Stimulated activated CD4-positive, alpha-beta T cell treated with anti-CD3 and anti-CD28 coated beads, Interleukin-4, amount 100 ng/mL, for 4 hours (primary cell): Measurements from ENCODE around the gene SLC12A4.
"Not testable (repeated sequence)": the region's sequence is repeated elsewhere in the genome, so short reads cannot be mapped to it uniquely, and the experiment has no call there.

Experiments used
- DNase-seq, 2 experiments: peaks; one replicate each; pipeline ENCODE4 v3.0.0-alpha.2; 2020

The SLC12A4 gene

DNA sequence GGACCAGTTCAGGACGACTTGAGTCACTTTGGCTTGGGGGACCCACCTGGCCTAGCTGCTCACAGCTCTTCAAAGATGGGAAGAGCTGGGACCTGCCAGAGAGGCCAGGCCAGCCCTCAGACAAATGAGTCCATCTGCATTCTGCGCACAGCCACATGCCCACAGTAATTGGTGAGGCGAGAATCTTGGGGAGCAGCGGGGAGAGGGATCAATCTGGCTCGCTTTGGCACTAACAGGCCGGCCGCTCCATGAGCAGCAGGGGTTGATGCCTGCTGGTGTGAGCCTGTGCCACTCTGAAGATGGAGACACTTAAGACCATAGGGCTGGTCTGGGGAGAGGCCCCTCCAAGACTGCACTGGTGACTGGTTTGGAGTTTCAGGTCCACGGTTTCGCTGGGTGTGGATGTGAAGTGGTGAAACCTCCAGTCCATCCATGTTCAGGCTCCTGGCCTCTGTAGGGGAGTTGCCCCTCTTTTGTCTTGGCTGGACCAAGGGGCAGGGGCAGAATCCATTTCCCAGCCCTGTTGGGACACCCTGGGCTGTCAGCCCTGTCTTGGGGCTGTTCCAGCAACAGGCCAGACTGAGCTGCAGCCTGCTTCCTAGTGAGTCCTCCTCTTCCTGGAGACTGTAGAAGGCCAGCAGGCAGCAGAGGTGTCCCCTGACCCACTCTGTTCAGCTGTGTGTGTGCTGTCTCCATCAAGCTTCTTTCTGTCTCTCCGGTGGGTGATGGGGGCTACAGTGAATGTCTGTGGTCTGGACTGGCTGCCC lies 44.1 kb downstream of the SLC12A4 start:
- no peak for DNase-seq

DNA sequence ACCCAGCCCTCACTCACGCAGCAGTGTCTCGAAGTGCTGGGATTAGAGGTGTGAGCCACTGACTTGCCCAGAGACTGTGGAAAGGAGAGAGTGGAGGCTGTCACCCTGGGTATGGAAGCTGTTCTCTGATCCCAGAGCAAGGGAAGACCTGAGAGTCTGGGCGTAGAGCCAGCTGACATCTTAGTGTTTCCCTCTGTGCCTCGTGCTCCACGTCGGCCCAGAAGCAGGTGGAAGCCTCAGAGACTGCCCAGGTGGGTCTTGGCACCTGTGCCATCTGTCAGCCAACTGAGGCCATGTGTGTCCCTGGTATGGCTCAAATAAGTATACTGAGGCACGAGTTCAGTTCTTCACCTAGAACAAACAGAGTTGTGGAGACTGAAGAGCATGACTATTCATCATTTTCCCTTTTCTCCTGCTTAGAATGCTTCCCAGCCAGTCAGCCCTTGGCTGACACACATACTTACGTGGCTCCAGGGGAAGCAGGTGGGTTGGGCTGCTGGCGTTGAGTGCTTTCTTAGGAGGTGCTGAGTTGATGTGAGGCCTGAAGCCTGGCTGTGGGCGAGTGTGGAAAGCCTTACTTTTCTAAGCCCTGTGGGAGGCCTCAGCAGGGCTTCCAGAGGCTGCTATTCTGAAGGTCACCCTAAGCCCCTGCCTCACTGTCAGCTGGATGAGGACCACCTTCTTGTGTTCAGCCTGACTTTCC lies 44.9 kb downstream of the SLC12A4 start:
- DNase-seq: no peak

DNA sequence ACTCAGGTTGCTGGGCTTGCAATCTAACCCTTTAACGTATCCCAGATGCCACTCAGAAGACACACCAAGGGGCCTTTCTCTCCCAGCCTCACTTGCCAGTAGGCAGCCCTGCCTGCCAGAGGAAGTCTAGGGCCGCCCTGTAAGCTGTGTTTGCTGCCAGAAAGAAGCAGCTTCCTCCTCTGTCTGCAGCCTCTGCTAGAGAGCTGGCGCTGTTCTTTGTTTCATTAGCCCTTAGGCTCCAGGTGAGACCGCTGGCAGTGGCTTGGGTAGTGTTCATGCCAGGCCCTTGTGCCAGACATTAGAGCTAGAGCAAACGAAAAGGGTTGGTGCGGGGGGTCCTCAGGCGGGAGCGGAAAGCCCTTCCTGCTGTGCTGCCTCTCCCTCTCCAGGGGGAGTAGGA lies 45.7 kb downstream of the SLC12A4 start:
- no peak for DNase-seq

DNA sequence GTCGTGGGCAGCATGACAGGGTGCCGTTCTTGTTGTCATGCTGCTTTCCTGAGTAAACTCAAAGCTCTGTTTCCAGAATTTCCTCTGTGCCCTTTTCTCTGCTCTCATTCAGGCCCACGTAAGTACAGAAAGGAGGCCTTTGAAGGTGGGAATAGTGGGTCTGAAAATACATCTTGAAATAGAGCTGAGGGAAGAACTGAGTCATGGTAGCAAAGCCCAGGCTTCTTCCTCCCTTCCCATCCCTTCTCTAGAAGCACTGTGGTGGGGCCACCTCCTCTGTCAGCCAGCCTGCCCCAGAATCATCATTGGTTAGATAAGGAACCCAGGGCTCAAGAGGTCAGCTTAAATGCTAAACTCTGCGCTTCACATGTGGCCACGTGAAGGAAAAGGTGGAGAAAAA lies 46.2 kb downstream of the SLC12A4 start:
- DNase-seq: no peak

DNA sequence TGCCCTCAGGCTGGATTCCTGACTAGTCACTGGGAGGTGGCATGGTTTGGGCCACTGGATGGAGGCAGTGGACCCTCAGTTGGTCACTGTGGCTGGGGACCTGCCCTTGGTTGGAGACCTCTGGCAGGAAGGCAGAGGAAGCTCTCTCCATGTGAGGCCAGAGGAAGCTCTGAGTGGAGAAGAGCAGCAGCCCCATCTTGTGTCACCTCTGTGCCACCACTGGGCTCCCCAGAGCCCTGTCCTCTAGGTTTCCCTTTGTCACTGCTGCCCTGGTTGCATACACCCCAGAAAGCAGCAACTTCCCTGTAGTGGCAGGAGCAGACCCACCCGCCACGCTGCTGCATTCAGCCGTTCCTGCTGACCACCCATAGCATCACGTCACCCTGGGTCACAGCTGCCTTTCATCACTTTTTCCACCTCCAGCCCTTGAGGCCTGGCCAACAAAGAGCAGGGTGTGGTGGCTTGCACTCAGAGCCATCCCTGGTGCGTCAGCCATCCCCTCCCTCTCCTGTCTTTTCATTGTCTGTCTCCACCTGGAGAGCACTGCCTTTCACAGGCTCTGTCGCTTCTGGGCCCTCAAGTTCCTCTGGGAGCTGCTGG lies 48.7 kb downstream of the SLC12A4 start:
- DNase-seq: no peak

DNA sequence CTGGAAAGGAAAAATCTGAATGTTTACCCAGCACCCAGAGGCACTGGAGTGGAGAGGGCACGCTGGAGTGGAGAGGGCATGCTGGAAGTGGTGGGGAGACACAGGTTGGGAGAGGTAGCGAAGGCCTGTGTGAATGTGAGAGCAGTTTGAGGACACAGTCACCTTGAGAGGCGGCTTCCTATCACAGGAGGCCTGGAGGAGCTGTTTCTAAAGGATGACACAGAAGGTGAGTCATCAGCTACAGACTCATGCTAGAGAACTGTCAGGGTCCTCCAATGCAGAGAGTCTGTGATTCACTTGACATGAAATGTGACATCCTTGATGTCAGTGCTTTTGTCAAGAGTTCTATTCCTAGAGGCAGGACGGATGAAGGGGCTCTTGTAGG lies 50.6 kb downstream of the SLC12A4 start:
- DNase-seq: peak in 1 of 2 experiments; percentile 61

DNA sequence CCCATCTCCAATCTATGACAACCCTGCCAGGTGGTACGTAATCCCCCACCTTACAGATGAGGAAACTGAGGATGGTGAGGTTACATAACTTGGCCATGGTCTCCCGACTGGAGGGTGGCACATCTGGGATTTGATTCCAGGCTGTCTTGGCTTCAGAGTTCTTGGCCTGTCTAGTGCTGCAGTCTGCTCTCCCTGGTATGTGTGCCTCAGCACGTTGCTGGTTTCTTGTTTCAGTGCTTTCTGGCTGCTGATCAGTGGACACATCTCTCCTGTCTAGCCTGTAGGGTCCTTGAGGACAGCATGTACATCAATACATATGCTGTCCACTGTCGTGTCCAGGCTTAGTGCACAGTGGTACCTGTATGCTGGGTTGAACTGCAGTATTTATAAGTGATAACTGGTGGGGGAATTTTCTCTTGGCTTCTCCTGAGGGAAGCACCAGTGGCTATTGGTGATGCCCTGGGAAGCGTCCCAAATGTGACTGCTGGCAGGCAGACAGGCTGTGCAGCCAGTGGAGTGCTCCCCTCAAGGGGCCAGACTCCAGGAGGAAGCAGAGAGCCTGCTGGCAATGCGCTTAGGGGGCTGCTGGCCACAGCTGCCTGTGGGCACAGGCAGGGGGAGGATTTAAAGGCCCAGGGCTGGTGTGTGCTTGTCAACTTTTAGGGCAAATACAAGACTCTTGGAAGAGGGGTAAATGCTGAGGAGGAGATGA lies 51.1 kb downstream of the SLC12A4 start:
- DNase-seq: no peak

DNA sequence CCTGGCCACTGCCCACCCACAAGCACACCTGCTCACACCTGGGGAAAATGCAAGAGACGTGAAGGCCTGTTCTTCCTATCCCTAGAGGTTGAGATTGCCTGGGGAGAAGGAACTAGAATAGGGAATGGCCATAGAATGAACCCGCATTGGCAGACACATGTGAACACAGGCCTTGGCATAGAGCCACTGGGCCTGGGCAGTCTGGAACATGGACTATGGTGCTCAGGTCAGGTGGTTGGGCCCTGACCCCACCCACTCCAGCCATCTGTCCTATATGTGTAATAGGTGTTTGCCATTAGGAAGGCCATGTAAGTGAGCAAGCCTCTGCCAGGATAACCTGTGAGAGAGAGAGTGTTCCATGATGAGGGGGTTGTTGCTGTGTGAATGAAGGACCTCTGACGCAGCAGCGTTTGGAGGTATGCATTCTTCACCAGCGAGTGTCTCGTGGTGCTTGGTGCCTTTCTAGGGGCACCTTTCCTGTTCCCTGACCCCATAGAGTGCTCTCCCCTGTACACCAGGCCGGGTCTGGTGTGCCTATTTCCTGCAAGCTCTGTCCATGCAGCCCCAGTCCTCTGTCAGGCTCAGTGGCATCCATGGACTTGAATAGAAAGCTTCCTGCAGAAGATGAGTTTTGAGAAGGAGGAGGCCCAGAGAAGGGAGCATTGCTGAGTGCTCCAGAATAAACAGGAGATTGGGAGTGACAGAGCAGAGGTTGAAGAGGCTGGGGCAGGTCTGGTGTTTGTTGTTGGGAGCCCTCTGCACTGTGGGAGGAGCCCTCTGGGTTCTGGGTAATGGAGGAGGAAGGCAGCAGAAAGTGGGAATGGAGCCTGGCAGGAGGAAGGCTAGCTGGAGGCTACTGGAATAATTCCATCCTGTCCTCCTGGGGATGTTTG lies 52.4 kb downstream of the SLC12A4 start:
- DNase-seq: no peak

DNA sequence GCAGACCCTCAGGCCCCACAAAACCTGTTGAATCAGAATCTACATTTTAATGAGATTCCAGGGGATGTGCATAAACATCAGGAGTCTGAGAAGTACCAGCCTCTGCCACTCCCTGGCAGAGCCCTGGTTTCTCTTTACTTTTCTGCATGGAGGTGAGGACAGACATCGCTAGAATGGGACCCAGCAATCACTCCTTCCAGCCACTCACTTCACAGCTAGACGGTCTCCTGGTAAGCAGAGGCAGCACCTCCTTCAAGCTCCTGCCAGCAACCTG lies 53.0 kb downstream of the SLC12A4 start:
- DNase-seq: not testable (repeated sequence)

DNA sequence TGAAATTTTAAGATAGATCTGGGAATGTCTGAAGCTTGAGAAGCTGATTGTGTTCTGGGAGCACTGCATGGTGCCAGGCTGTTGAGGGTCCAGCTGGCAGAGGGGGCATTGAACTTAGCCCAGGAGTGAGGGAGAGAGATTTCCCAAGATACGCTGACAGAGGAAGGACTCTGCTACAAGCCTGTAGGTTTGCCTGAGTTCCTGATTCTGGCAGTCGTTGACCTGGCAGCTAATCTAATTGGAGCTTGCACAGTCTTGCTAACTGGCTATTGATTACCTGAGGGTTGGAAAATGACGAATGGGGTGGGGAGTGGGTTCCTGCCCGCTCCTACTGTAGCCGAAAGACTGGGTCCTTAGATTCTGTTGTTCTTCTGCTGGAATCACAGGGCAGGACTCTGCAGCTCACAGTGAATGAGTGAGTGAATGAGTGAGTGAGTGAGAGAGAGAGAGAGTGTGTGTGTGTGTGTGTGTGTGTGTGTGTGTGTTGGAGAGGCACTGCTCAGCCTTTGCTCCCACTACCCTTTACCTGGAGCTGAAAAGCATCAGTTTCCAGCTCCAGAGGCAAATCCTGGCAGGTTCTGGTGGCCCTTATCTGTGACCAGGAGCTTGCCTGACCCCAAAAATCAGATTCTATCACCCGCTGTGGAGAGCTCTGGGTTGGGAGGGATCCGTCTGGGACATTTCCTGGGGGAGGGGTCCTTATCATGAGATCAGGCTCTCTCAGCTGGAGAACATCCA lies 53.5 kb downstream of the SLC12A4 start:
- no peak for DNase-seq

DNA sequence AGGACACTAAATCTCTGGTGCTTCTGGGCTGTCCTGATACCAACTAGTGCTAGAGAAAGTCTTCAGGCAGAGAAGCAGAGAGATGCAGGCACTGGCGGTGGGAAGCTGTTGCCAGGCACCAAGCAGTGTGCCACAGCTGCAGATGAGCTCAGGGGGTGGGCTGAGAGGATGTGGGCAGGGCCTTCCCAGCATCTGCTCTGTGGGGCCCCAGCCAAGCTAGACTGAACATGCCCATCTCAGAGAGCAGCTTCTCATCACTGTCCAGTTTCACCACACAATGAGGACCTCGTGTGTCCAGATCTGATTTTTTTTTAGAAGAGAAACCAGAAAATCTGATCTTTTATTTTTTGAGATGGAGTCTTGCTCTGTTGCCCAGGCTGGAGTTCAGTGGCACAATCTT lies 58.3 kb downstream of the SLC12A4 start:
- DNase-seq: no peak

DNA sequence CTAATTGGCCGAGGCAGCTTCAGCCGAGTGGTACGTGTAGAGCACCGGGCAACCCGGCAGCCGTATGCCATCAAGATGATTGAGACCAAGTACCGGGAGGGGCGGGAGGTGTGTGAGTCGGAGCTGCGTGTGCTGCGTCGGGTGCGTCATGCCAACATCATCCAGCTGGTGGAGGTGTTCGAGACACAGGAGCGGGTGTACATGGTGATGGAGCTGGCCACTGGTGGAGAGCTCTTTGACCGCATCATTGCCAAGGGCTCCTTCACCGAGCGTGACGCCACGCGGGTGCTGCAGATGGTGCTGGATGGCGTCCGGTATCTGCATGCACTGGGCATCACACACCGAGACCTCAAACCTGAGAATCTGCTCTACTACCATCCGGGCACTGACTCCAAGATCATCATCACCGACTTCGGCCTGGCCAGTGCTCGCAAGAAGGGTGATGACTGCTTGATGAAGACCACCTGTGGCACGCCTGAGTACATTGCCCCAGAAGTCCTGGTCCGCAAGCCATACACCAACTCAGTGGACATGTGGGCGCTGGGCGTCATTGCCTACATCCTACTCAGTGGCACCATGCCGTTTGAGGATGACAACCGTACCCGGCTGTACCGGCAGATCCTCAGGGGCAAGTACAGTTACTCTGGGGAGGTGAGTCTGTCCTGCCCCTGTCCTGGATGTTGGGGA lies 59.2 kb downstream of the SLC12A4 start:
- no peak for DNase-seq

DNA sequence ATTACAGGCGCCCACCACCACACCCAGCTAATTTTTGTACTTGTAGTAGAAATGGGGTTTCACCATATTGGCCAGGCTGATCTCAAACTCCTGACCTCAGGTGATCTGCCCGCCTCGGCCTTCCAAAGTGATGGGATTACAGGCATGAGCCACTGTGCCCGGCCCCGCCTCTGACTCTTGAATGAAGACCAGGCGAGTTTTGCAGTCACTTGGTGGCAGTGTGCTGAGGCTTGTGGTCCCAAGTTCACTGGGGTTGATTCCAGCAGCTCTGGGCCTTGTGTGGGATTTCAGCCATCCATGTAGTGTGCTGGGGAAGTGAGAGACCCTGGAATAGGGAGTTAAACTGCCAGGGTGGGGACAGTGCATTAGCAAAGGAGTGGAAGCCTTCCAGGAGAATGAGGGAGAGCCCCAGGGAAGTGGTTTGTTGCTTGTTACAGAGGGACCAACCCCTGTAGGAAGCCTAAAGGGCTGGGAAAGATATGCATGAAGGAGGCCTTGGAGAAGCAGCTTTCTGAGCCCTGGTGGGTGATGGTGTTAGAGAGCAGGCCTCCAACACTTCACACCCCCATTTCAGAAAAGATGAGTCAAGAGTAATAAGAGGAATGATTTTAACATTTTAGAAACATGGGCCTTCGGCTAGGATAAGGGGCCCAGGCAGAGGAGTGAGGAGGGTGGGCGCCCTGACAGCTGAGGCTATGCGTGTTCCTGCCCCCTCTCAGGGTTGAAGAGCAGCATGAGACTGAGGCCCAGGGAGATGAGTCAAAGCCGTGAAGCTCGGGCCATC lies 60.8 kb downstream of the SLC12A4 start:
- no peak for DNase-seq

DNA sequence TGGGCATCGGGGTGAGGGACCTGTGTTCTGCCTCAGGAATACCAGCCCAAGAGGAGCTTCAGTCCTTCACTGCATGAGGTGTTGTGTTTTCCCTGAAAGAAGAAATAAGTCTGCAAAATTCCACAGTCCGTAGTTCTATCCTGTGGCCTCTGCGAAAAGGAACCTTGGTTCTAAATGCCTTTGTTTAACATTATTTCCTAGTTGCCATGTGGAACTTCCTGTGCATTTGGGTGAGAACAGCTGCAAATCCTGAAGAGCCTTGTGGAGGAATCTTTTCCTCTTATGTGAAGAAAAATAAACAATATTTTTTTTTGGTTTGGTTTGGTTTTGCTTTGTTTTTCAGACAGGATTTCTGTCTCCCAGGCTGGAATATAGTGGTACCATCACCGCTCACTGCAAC lies 65.6 kb downstream of the SLC12A4 start:
- DNase-seq: no peak

DNA sequence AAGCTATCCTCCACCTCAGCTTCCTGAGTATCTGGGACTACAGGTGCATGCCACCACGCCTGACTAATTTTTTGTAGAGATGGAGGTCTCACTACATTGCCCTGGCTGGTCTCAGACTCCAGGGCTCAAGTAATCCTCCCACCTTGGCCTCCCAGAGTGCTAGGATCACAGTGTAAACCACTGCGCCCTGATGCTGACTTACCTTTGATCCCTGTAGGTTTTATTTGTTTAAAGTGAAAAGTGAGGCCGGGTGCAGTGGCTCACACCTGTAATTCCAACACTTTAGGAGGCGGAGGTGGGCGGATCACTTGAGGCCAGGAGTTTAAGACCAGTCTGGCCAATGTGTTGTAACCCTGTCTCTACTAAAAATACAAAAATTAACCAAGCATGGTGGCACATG lies 66.7 kb downstream of the SLC12A4 start:
- no peak for DNase-seq

DNA sequence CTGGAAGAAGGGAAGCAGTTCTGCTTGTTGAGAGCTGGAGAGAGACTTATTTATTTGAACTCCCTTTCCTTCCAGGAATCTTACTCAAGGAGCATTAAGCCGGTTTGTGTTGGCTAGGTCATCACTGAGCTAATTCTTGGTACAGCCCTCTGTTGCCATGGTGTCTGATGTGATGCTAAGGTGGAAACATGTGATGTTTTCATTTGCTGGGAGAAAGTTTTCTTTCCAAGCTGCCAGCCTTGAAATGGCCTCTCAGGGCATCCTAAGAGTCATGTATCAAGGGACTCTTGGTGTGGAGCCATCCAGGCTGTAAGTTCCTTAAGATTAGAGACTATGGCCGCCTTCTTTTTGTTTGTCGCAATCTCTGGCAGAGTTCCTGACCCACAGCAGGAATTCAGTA lies 71.2 kb downstream of the SLC12A4 start:
- DNase-seq: no peak

DNA sequence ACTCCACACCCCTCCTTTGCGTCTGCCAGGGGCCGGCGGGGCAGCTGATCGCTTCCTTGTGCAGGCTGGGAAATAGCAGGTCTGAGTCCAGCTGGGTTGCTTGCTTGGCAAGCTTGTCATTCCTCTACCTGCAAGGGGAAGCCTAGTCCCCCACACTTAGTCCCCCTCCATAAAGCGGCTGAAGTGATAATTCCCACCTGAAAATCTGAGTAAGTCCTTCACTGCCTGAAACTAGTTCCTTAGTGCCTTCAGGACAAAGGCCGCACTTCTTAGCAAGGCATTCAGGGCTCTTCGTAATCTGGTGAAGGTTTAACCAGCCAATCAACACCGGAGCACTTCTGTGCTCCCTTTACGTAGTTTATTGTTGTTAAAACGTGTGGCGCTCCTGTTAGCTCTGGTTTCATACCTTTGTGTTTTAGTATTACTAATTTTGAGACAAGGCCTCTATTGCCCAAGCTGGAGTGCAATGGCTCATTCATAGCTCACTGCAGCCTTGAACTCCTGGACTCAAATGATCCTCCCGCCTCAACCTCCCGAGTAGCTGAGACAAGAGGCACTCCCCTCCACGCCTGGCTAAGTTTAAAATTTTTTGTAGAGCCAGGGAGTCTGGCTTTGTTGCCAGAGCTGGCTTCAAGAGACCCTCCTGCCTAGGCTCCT lies 74.6 kb downstream of the SLC12A4 start:
- no peak for DNase-seq
